ENCODE data around the gene C20orf144.
"Not testable (repeated sequence)": the region's sequence is repeated elsewhere in the genome, so short reads cannot be mapped to it uniquely, and the experiment has no call there.

The C20orf144 gene

DNA sequence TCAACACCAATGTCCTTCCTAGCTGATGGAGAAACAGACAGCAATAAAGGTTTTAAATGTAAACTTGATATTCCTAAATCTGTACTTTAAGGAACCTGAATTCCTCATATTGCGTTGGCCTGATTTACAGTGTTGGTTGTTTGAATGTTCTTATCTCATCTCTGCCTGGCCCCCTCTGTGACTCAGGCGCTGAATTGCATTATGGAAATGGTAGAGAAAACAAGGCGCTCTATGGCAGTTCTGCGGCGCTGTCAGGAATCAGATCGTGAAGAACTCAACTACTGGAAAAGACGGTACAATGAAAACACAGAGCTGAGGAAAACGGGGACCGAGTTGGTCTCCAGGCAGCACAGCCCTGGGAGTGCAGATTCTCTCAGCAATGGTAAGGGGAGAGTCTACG, 32.6 kb upstream of the C20orf144 start:
- FAIRE-seq, result no peak
- no peak for DNase-seq (ENCODE audit: insufficient read length, low spot score)
- TF ChIP-seq, protein P1, sequence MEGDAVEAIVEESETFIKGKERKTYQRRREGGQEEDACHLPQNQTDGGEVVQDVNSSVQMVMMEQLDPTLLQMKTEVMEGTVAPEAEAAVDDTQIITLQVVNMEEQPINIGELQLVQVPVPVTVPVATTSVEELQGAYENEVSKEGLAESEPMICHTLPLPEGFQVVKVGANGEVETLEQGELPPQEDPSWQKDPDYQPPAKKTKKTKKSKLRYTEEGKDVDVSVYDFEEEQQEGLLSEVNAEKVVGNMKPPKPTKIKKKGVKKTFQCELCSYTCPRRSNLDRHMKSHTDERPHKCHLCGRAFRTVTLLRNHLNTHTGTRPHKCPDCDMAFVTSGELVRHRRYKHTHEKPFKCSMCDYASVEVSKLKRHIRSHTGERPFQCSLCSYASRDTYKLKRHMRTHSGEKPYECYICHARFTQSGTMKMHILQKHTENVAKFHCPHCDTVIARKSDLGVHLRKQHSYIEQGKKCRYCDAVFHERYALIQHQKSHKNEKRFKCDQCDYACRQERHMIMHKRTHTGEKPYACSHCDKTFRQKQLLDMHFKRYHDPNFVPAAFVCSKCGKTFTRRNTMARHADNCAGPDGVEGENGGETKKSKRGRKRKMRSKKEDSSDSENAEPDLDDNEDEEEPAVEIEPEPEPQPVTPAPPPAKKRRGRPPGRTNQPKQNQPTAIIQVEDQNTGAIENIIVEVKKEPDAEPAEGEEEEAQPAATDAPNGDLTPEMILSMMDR (IDR thresholded peaks at IDR 0.05; ENCODE audit: insufficient read depth, missing control alignments), result no peak

DNA sequence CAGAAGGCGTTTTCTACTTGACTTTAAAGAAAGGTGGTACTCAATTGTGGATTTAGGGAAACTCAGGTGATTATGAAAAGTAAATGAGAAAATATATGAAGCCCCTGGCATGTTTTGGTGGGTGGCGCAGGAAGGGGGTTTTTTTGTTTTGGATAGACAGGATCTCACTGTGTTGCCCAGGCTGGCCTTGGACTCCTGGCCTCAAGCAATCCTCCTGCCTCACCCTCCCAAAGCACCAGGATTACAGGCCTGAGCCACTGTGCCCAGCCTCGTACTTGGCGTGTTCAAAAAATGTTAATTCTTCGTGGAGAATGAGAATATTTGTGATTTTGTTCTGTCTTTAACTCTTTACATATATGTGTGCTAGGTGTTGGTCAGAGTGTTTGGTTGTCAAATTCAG, 32.1 kb upstream of the C20orf144 start:
- FAIRE-seq (no peak), DNase-seq (ENCODE audit: insufficient read length, low spot score) (no peak)
- TF ChIP-seq, protein P1 (IDR thresholded peaks at IDR 0.05; ENCODE audit: insufficient read depth, missing control alignments), result no peak

DNA sequence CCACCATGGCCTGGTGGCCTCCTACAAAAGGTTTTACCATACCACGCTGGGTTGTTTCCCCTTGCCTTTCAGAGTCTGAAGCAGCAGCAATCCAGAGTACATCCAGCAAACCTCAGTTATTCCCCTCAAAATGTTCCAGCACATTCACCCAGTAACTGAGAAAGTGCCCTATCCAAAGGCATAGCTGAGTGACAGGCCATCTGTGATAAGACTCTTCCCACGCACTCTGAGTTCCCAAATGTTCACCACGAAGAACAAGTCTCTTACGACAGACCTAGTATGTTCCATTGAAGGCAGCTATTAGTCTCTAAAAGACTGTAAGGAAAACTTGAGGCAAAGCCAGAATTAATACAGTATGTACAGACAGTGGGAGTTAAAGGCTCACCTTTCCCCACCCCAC, 31.6 kb upstream of the C20orf144 start:
- no peak for DNase-seq (ENCODE audit: insufficient read length, low spot score)
- TF ChIP-seq, protein P1 (IDR thresholded peaks at IDR 0.05; ENCODE audit: insufficient read depth, missing control alignments), result no peak
- FAIRE-seq, result no peak

DNA sequence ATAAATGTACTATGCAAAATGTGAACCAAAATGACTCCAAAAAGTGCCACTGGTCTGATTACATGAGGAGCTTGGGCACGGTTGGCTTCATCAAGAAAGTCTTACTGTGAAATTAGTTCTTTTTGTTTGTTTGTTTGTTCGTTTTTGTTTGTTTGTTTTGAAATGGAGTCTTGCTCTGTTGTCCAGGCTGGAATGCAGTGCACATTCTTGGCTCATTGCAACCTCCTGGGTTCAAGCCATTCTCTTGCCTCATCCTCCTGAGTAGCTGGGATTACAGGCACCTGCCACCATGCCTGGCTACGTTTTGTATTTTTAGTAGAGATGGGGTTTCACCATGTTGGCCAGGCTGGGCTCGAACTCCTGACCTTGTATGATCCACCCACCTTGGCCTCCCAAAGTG, 30.2 kb upstream of the C20orf144 start:
- not testable (repeated sequence) for DNase-seq (ENCODE audit: insufficient read length, low spot score); FAIRE-seq

DNA sequence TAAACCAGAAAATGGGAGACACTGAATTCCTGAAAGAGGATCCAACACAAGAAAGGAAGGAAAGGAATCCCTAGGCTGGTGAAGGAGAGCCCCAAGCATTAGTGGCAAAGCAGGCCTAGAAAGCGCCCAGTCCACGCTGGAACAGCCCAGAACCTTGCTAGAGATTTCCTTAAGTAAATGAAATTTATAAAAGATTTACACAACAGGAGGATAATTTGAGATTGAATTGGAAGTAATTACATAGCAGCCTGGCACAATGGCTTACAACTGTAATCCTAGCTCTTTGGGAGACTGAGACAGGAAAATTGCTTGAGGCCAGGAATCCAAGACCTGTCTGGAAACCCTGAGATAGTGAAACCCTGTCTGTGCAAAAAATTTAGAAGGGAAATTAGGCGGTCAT, 26.8 kb upstream of the C20orf144 start:
- TF ChIP-seq, protein P1 (IDR thresholded peaks at IDR 0.05; ENCODE audit: insufficient read depth, missing control alignments), result no peak
- DNase-seq (ENCODE audit: insufficient read length, low spot score) (no peak), FAIRE-seq (no peak)

DNA sequence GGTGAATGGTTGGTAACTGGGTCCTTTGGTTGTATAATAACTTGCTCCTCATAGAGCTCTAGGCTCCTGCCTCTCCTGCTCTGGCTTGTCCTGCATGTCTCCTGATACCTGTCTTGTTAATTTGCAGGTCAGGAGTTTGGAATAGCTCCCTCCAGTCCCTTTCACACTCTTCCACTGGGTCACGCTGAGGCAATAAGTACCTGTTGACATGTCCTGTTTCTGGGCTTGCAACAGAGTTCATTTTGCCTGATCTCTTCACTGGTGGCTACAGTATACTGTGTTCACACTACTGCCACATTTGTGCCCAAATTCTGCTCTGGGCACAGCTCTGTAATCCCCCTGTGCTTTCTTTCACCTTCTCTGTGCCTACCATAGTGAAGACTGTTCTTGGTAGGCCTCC, 25.4 kb upstream of the C20orf144 start:
- no peak for FAIRE-seq
- no peak for DNase-seq (ENCODE audit: insufficient read length, low spot score)
- TF ChIP-seq, protein P1 (IDR thresholded peaks at IDR 0.05; ENCODE audit: insufficient read depth, missing control alignments), result no peak

DNA sequence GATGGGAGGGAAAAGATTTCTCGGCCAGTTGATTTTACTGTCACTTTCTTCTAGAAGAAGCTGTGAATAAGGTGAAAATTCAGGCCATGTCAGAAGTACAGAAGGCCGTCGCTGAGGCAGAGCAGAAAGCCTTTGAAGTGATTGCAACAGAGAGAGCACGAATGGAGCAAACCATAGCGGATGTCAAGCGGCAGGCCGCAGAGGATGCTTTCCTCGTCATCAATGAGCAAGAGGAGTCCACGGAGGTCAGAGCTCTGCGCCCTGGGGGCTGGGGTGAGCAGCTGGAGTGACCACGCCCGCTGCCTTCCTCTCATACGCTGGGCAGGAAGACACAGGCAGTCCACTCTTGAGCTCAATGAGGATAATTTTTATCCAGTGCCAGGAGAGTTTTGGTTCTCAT, 21.8 kb upstream of the C20orf144 start:
- TF ChIP-seq, protein P1 (IDR thresholded peaks at IDR 0.05; ENCODE audit: insufficient read depth, missing control alignments), result no peak
- no peak for DNase-seq (ENCODE audit: insufficient read length, low spot score)
- no peak for FAIRE-seq
